Activated CD8-positive, alpha-beta T cell treated with anti-CD3 and anti-CD28 coated beads for 36 hours (primary cell): ENCODE measurements around the gene SCAF1. TPM values are rescaled to one million over a fixed set of nuclear protein-coding genes. Genes with fewer than 3 reads are reported as not detected.

Experiments
- ATAC-seq: fragments of 200-7000 bp; cut with Tn5 transposase; one replicate; pipeline ENCODE4 v1.10.0; 2021; ENCODE audit warnings: mild to moderate bottlenecking, moderate library complexity
- CTCF ChIA-PET: fragments of 350-600 bp; sonication (Branson Sonifier 250); formaldehyde crosslinking; loops from one replicate; lab custom pipeline; 2021; ENCODE audit warnings: antibody characterized with exemption; lab: Charles Lee
- POLR2A ChIA-PET: fragments of 350-600 bp; sonication (Branson Sonifier 250); formaldehyde crosslinking; loops from one replicate; lab custom pipeline; 2021; ENCODE audit warnings: antibody characterized with exemption; lab: Charles Lee
- DNase-seq: peaks from one replicate; pipeline ENCODE4 v3.0.0-alpha.2; 2020
- H3K27ac Mint-ChIP-seq: one replicate; pipeline ENCODE4 v1.8.0; 2021; ENCODE audit warnings: mild to moderate bottlenecking, mixed read lengths
- H3K27me3 Mint-ChIP-seq: one replicate; pipeline ENCODE4 v1.8.0; 2021; ENCODE audit warnings: mixed read lengths
- H3K36me3 Mint-ChIP-seq: one replicate; pipeline ENCODE4 v1.8.0; 2021; ENCODE audit warnings: low read depth, mixed read lengths
- H3K4me1 Mint-ChIP-seq: one replicate; pipeline ENCODE4 v1.8.0; 2021; ENCODE audit warnings: low read depth, mixed read lengths
- H3K4me3 Mint-ChIP-seq: one replicate; pipeline ENCODE4 v1.8.0; 2021; ENCODE audit warnings: mild to moderate bottlenecking, moderate library complexity, mixed read lengths
- H3K9me3 Mint-ChIP-seq: one replicate; pipeline ENCODE4 v1.8.0; 2021; ENCODE audit warnings: mixed read lengths
- CTCF ChIP-seq: fragments of 200-600 bp; IDR thresholded peaks from one replicate; pipeline ENCODE4 v1.8.0; 2022; ENCODE audit warnings: antibody characterized with exemption, mild to moderate bottlenecking
- intact Hi-C: fragments of 100-400 bp; cut with micrococcal nuclease; formaldehyde crosslinking; loops from one replicate; pipeline ENCODE4 v1.10.0; 2022
- total RNA-seq, 2 experiments: library from RNA; stranded (reverse); gene quantifications; one replicate each; pipeline ENCODE4 v1.2.3, GENCODE V29; 2021

Gene SCAF1
- total RNA-seq, 2 experiments from 2014 or later = 54.5 to 57.2 TPM

GRCh38 chr19:49645995-49646394 is 4.0 kb downstream of the SCAF1 start:
- CTCF ChIA-PET = no interaction called here
- no peak for TF ChIP-seq CTCF
- Mint-ChIP-seq H3K9me3 (no peaks in the 10 kb centered on the region), H3K27me3 (no peaks in the 10 kb centered on the region), H3K4me1 (peaks cover 19% of the 10 kb centered on the region), H3K4me3 (no peak overlapping the region), H3K27ac (no peak overlapping the region), H3K36me3 (peaks cover 15% of the 10 kb centered on the region)
- intact Hi-C loops = no loop called here
- POLR2A ChIA-PET = interaction anchor here (1.0 kb wide), 1 partner anchor 30 kb away, joined by 3 read pairs; no protein-coding TSS in a partner anchor
- no peak for DNase-seq
- no peak for ATAC-seq

GRCh38 chr19:49646586-49646985 is 4.6 kb downstream of the SCAF1 start:
- Mint-ChIP-seq H3K4me3 (no peak overlapping the region), H3K9me3 (no peaks in the 10 kb centered on the region), H3K4me1 (peaks cover 19% of the 10 kb centered on the region), H3K27me3 (no peaks in the 10 kb centered on the region), H3K27ac (no peak overlapping the region), H3K36me3 (peaks cover 16% of the 10 kb centered on the region)
- intact Hi-C loops = no loop called here
- CTCF ChIA-PET = no interaction called here
- no peak for DNase-seq
- POLR2A ChIA-PET = interaction anchor here (0.9 kb wide), 1 partner anchor 9 kb away, joined by 3 read pairs; no protein-coding TSS in a partner anchor
- no peak for ATAC-seq
- no peak for TF ChIP-seq CTCF

- ChIA-PET CTCF (no interaction called here), POLR2A (no interaction called here)
- ATAC-seq (no peak), DNase-seq (no peak)
- intact Hi-C loops = no loop called here
- Mint-ChIP-seq H3K4me3 (no peak overlapping the region), H3K27ac (no peak overlapping the region), H3K36me3 (peaks cover 20% of the 10 kb centered on the region), H3K4me1 (no peaks in the 10 kb centered on the region), H3K27me3 (no peaks in the 10 kb centered on the region), H3K9me3 (no peaks in the 10 kb centered on the region)
- TF ChIP-seq CTCF = no peak
Observed at GRCh38 chr19:49651029-49651819, 9.2 kb downstream of the SCAF1 start.

- no peak for TF ChIP-seq CTCF
- ChIA-PET CTCF (no interaction called here), POLR2A (no interaction called here)
- no peak overlapping the region for H3K27ac Mint-ChIP-seq
- intact Hi-C loops = no loop called here
- no peak overlapping the region for H3K4me3 Mint-ChIP-seq
- H3K4me1 Mint-ChIP-seq = no peaks in the 10 kb centered on the region
- DNase-seq = no peak
- H3K9me3 Mint-ChIP-seq = no peaks in the 10 kb centered on the region
- H3K36me3 Mint-ChIP-seq = peaks cover 18% of the 10 kb centered on the region
- no peaks in the 10 kb centered on the region for H3K27me3 Mint-ChIP-seq
- ATAC-seq = no peak
Observed at GRCh38 chr19:49651820-49652550, 10.0 kb downstream of the SCAF1 start.
